ENCODE data around the gene FARS2.
"Not testable (repeated sequence)": the region's sequence is repeated elsewhere in the genome, so short reads cannot be mapped to it uniquely, and the experiment has no call there.

The FARS2 gene

GRCh38 chr6:5683747-5684146, 422.4 kb downstream of the FARS2 start:
- H3K9me3 ChIP-seq (ENCODE audit: control insufficient read depth, insufficient read depth, low read depth, low read length); H3K4me3 ChIP-seq (ENCODE audit: low read depth, low read length); POLR2A ChIA-PET; H3K36me3 ChIP-seq (ENCODE audit: control insufficient read depth in 2 of 2, insufficient read depth in 1 of 2, low read length in 2 of 2); CTCF ChIA-PET; H3K4me1 ChIP-seq (ENCODE audit: control insufficient read depth, insufficient read depth, low read length); H3K27ac ChIP-seq (ENCODE audit: extremely low read depth, low read depth, low read length): not testable (repeated sequence)
- TF ChIP-seq ZNF146 (tag by site-specific recombination; IDR thresholded peaks at IDR 0.05), result peak; percentile 79

GRCh38 chr6:5684320-5685053, 423.2 kb downstream of the FARS2 start:
- Histone ChIP-seq H3K9me3 (ENCODE audit: control insufficient read depth, insufficient read depth, low read depth, low read length) (no peaks in the 10 kb centered on the region), H3K36me3 (ENCODE audit: control insufficient read depth in 2 of 2, insufficient read depth in 1 of 2, low read length in 2 of 2) (no peaks in the 10 kb centered on the region), H3K4me1 (ENCODE audit: control insufficient read depth, insufficient read depth, low read length) (no peaks in the 10 kb centered on the region), H3K4me3 (ENCODE audit: low read depth, low read length) (no peak overlapping the region), H3K27ac (ENCODE audit: extremely low read depth, low read depth, low read length) (no peak overlapping the region)
- ChIA-PET POLR2A (no interaction called here), CTCF (interaction anchor here (0.6 kb wide), 1 partner anchor 213 kb away, joined by 3 read pairs; no protein-coding TSS in a partner anchor)
- no peak for TF ChIP-seq ZNF791 (tag by site-specific recombination; IDR thresholded peaks at IDR 0.05)
- TF ChIP-seq ZNF248 (tag by site-specific recombination; IDR thresholded peaks at IDR 0.05), result no peak
- TF ChIP-seq, protein P1, sequence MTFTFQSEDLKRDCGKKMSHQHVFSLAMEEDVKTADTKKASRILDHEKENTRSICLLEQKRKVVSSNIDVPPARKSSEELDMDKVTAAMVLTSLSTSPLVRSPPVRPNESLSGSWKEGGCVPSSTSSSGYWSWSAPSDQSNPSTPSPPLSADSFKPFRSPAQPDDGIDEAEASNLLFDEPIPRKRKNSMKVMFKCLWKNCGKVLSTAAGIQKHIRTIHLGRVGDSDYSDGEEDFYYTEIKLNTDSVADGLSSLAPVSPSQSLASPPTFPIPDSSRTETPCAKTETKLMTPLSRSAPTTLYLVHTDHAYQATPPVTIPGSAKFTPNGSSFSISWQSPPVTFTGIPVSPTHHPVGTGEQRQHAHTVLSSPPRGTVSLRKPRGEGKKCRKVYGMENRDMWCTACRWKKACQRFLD (tag by site-specific recombination; IDR thresholded peaks at IDR 0.05), result no peak
- no peak for TF ChIP-seq ZNF19 (tag by site-specific recombination; IDR thresholded peaks at IDR 0.05; ENCODE audit: low read depth)

DNA sequence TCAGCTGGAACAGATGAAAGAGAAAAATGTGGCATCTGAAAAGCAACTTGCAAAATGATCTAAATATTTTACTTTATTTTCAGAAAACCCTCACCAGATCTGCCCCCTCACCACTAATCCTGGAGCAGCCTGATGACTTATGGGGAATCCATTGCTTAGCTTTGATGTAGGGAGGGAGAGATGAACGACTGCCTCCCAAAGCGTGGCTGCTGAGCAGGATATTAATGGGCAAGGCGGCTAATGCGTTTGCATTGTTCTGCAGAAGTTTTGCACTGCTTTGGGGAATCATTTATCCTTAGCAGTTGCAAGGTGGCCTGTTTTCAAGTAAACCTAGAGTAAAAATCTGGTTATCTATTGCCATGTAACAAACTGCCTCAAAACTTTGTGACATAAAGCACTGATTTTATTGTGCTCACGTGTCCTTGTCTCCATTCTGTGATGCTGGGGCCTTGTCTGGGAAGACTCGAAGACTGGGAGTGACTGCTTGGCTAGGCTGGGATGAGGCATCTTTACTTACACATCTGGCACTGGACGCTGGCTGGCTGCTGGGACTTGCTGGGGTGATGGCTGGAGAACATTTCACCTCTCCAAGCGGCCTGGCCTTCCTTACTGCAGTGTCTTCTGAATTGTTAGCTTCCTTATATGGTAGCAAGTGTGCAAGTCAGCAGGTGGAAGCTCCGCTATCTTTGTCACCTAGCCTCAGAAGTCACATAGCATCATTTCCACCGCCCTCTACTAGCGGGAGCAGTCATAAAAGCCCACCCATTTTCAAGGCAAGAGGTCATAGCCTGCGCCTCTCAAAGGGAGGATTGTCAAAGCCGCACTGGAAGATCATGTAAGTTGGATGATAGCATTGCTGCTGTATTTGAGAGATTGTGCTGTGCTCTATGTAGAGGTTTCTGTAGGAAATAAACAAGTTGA, 432.2 kb downstream of the FARS2 start:
- ChIA-PET POLR2A (no interaction called here), CTCF (no interaction called here)
- H3K4me1 ChIP-seq (ENCODE audit: control insufficient read depth, insufficient read depth, low read length), result no peaks in the 10 kb centered on the region
- TF ChIP-seq ZNF473 (tag by site-specific recombination; IDR thresholded peaks at IDR 0.05), result no peak
- TF ChIP-seq, protein P2, sequence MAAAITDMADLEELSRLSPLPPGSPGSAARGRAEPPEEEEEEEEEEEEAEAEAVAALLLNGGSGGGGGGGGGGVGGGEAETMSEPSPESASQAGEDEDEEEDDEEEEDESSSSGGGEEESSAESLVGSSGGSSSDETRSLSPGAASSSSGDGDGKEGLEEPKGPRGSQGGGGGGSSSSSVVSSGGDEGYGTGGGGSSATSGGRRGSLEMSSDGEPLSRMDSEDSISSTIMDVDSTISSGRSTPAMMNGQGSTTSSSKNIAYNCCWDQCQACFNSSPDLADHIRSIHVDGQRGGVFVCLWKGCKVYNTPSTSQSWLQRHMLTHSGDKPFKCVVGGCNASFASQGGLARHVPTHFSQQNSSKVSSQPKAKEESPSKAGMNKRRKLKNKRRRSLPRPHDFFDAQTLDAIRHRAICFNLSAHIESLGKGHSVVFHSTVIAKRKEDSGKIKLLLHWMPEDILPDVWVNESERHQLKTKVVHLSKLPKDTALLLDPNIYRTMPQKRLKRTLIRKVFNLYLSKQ (tag by site-specific recombination; IDR thresholded peaks at IDR 0.05; ENCODE audit: borderline replicate concordance), result no peak
- TF ChIP-seq ZNF132 (tag by site-specific recombination; IDR thresholded peaks at IDR 0.05; ENCODE audit: borderline replicate concordance), result no peak
- H3K36me3 ChIP-seq (ENCODE audit: control insufficient read depth in 2 of 2, insufficient read depth in 1 of 2, low read length in 2 of 2), result no peaks in the 10 kb centered on the region
- no peak overlapping the region for H3K4me3 ChIP-seq (ENCODE audit: low read depth, low read length)
- H3K9me3 ChIP-seq (ENCODE audit: control insufficient read depth, insufficient read depth, low read depth, low read length), result no peaks in the 10 kb centered on the region
- no peak overlapping the region for H3K27ac ChIP-seq (ENCODE audit: extremely low read depth, low read depth, low read length)

DNA sequence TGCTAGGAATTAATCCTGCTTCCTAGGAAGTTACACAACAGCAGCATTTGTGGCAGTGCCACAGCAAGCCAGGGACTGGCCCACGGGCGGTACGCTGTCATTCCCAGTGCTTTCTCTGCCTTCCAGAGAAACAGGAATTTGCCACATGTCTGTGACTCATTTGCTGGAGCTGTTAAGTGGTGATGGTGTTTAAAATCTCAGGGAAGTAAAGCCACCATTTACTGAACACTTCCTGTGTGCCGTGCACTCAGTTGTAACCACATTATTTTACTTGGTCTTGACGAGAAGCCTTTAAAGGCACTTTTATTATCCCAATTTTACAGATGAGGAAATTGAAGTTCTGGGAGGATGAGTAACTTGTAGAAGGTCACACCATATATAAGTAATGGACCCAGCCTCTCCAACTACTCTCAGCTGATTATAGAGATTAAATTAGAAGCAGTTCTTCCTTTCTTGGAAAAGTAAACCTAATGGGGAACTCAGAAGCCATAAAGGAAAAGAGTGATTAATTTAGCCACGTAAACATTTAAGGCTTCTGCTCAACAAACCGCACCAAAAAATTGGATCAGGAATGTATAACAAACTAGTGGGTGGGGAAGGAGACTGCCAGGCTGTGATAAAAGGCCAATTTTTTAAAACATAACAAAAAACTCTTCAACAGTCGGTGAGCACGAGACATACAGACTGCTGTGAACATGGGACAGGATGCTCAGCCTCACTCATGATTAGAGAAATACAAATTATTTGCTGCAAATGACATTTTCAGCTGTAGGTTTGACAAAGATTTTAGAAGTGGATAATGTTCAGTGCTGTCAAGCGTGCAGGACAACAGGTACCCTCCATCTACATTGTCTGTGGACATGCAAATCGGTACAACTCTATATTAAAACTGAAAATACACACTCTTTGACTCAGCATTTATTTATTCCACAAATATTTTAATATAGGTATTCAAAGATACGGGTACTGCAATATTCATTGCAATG, 434.2 kb downstream of the FARS2 start:
- no peaks in the 10 kb centered on the region for H3K9me3 ChIP-seq (ENCODE audit: control insufficient read depth, insufficient read depth, low read depth, low read length)
- ChIA-PET CTCF (interaction anchor here (1.0 kb wide), 2 partner anchors 130 to 224 kb away, joined by 3 to 5 read pairs; no protein-coding TSS in a partner anchor), POLR2A (no interaction called here)
- H3K27ac ChIP-seq (ENCODE audit: extremely low read depth, low read depth, low read length), result no peak overlapping the region
- no peak overlapping the region for H3K4me3 ChIP-seq (ENCODE audit: low read depth, low read length)
- H3K36me3 ChIP-seq (ENCODE audit: control insufficient read depth in 2 of 2, insufficient read depth in 1 of 2, low read length in 2 of 2), result no peaks in the 10 kb centered on the region
- H3K4me1 ChIP-seq (ENCODE audit: control insufficient read depth, insufficient read depth, low read length), result no peaks in the 10 kb centered on the region
- no peak for TF ChIP-seq ZNF10 (tag by site-specific recombination; IDR thresholded peaks at IDR 0.05)
- TF ChIP-seq, protein P3, sequence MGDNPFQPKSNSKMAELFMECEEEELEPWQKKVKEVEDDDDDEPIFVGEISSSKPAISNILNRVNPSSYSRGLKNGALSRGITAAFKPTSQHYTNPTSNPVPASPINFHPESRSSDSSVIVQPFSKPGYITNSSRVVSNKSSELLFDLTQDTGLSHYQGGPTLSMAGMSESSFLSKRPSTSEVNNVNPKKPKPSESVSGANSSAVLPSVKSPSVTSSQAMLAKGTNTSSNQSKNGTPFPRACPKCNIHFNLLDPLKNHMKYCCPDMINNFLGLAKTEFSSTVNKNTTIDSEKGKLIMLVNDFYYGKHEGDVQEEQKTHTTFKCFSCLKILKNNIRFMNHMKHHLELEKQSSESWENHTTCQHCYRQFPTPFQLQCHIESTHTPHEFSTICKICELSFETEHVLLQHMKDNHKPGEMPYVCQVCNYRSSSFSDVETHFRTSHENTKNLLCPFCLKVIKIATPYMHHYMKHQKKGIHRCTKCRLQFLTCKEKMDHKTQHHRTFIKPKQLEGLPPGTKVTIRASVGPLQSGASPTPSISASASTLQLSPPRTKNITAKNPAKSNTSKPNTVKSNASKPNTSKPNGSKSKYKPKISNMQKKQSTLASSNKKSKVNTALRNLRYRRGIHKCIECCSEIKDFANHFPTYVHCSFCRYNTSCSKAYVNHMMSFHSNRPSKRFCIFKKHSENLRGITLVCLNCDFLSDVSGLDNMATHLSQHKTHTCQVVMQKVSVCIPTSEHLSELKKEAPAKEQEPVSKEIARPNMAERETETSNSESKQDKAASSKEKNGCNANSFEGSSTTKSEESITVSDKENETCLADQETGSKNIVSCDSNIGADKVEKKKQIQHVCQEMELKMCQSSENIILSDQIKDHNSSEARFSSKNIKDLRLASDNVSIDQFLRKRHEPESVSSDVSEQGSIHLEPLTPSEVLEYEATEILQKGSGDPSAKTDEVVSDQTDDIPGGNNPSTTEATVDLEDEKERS (tag by site-specific recombination; IDR thresholded peaks at IDR 0.05), result no peak
- no peak for TF ChIP-seq ZNF23 (tag by site-specific recombination; IDR thresholded peaks at IDR 0.05; ENCODE audit: borderline replicate concordance)
- no peak for TF ChIP-seq ZBTB20 (tag by site-specific recombination; IDR thresholded peaks at IDR 0.05)
- no peak for TF ChIP-seq GLIS2 (tag by site-specific recombination; IDR thresholded peaks at IDR 0.05)
- no peak for TF ChIP-seq ZNF585B (tag by site-specific recombination; IDR thresholded peaks at IDR 0.05)
- no peak for TF ChIP-seq ZBTB48 (tag by site-specific recombination; IDR thresholded peaks at IDR 0.05)
- TF ChIP-seq ZBTB7A (tag by site-specific recombination; IDR thresholded peaks at IDR 0.05; ENCODE audit: low read depth), result no peak
